ENCODE results near the gene MPP2.
"Not testable (repeated sequence)": the region's sequence is repeated elsewhere in the genome, so short reads cannot be mapped to it uniquely, and the experiment has no call there.

MPP2 gene

GRCh38 chr17:43928609-43929008 is 21.3 kb upstream of the MPP2 start:
- DNase-seq (ENCODE audit: low spot score): no peak

GRCh38 chr17:43927929-43928328 is 20.6 kb upstream of the MPP2 start:
- DNase-seq (ENCODE audit: low spot score): not testable (repeated sequence)

GRCh38 chr17:43927060-43927864 is 19.9 kb upstream of the MPP2 start:
- DNase-seq (ENCODE audit: low spot score): no peak

- DNase-seq (ENCODE audit: low spot score): no peak
Measured at GRCh38 chr17:43924558-43924957, 17.2 kb upstream of the MPP2 start.

GRCh38 chr17:43920500-43921095 is 13.3 kb upstream of the MPP2 start:
- no peak for DNase-seq (ENCODE audit: low spot score)

- DNase-seq (ENCODE audit: low spot score): no peak
Measured at GRCh38 chr17:43918026-43918389, 10.7 kb upstream of the MPP2 start.

GRCh38 chr17:43917348-43918025 is 10.2 kb upstream of the MPP2 start:
- DNase-seq (ENCODE audit: low spot score): no peak

GRCh38 chr17:43917016-43917347 is 9.6 kb upstream of the MPP2 start:
- no peak for DNase-seq (ENCODE audit: low spot score)

- DNase-seq (ENCODE audit: low spot score): no peak
Measured at GRCh38 chr17:43916385-43916784, 9.0 kb upstream of the MPP2 start.

GRCh38 chr17:43915559-43915958 is 8.2 kb upstream of the MPP2 start:
- no peak for DNase-seq (ENCODE audit: low spot score)

- DNase-seq (ENCODE audit: low spot score): no peak
Measured at GRCh38 chr17:43914451-43914850, 7.1 kb upstream of the MPP2 start.

GRCh38 chr17:43913584-43913983 is 6.2 kb upstream of the MPP2 start:
- DNase-seq (ENCODE audit: low spot score): no peak

GRCh38 chr17:43912635-43913304 is 5.4 kb upstream of the MPP2 start:
- no peak for DNase-seq (ENCODE audit: low spot score)

GRCh38 chr17:43911904-43912303 is 4.6 kb upstream of the MPP2 start:
- DNase-seq (ENCODE audit: low spot score): no peak

GRCh38 chr17:43909537-43910231 is 2.3 kb upstream of the MPP2 start:
- no peak for DNase-seq (ENCODE audit: low spot score)

GRCh38 chr17:43907998-43908721 is 824 bp upstream of the MPP2 start:
- DNase-seq (ENCODE audit: low spot score): no peak

- DNase-seq (ENCODE audit: low spot score): no peak
Measured at GRCh38 chr17:43906951-43907424, 348 bp downstream of the MPP2 start.

GRCh38 chr17:43905985-43906852 is 1.1 kb downstream of the MPP2 start:
- no peak for DNase-seq (ENCODE audit: low spot score)

GRCh38 chr17:43905400-43905984 is 1.8 kb downstream of the MPP2 start:
- no peak for DNase-seq (ENCODE audit: low spot score)
